ENCODE data around the gene ELOA2.
"Not testable (repeated sequence)": the region's sequence is repeated elsewhere in the genome, so short reads cannot be mapped to it uniquely, and the experiment has no call there.

DNA sequence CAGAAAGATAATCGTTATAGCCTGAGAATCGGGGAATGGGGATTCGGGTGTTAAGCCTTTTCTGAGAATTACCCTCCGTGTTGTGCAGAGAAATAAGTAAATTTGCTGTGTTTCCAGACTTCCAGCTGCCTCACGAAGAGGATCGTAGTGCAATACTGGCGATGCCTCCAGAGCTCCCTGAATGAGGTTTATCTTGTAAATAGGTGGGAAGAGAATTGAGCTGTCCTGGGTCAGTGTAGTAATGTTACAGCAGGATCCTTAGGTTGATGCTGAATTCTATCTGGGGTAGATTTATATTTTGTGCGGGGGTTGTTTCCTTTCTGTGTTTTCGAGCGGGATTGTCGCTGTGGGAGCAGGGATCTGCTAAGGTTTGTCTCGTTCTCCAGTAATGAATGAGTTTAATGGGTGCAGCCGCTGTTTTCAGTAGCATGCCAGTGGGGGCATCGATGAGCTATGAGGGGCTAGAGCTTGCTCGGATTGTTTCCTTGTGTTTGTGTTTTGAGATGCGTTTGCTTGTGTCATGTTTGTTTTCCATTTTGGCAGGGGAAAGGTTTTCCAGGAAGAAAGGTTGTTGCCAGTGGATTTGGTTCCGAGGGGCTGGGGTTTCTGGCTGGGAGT is 9.8 kb downstream of the ELOA2 start:
- TF ChIP-seq, protein P1, sequence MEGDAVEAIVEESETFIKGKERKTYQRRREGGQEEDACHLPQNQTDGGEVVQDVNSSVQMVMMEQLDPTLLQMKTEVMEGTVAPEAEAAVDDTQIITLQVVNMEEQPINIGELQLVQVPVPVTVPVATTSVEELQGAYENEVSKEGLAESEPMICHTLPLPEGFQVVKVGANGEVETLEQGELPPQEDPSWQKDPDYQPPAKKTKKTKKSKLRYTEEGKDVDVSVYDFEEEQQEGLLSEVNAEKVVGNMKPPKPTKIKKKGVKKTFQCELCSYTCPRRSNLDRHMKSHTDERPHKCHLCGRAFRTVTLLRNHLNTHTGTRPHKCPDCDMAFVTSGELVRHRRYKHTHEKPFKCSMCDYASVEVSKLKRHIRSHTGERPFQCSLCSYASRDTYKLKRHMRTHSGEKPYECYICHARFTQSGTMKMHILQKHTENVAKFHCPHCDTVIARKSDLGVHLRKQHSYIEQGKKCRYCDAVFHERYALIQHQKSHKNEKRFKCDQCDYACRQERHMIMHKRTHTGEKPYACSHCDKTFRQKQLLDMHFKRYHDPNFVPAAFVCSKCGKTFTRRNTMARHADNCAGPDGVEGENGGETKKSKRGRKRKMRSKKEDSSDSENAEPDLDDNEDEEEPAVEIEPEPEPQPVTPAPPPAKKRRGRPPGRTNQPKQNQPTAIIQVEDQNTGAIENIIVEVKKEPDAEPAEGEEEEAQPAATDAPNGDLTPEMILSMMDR (IDR thresholded peaks at IDR 0.05): not testable (repeated sequence)
- not testable (repeated sequence) for TF ChIP-seq ZFX (IDR thresholded peaks at IDR 0.05; ENCODE audit: borderline replicate concordance)

Measured in 22Rv1 (cell line).